Measurements from ENCODE around the gene PALD1. TPM values are rescaled to one million over a fixed set of nuclear protein-coding genes. Genes with fewer than 3 reads are reported as not detected.
A peak's percentile ranks its signal among the peaks of the same experiment; 100 is the strongest.

PALD1 gene
- total and polyA plus RNA-seq, 9 donors = 14.0 to 21.3 (median 18.3) TPM

- H3K27ac ChIP-seq (ENCODE audit: low read length) = no peak overlapping the region
These were observed 36.6 kb downstream of the PALD1 start for GRCh38 chr10:70515035-70515667.

GRCh38 chr10:70518695-70519094, 40.1 kb downstream of the PALD1 start:
- Histone ChIP-seq H3K27ac (ENCODE audit: low read length) (no peak overlapping the region), H3K9me3 (replicated peaks; ENCODE audit: control insufficient read depth, low read depth, low read length) (no peaks in the 10 kb centered on the region), H3K27me3 (ENCODE audit: control insufficient read depth, insufficient read depth, low read length) (no peaks in the 10 kb centered on the region), H3K4me1 (ENCODE audit: control insufficient read depth, insufficient read depth, low read length) (peaks cover 37% of the 10 kb centered on the region), H3K36me3 (ENCODE audit: control insufficient read depth, insufficient read depth, low read length) (peaks cover 3% of the 10 kb centered on the region), H3K4me3 (ENCODE audit: low read length) (no peak overlapping the region)
- 100% methylated on average over 1 of the region's 5 CpGs for WGBS (ENCODE audit: insufficient coverage)
- no peak for DNase-seq

More at GRCh38 chr10:70515035-70515667, 36.6 kb downstream of the PALD1 start:
- H3K27me3 ChIP-seq (ENCODE audit: control insufficient read depth, insufficient read depth, low read length) = no peaks in the 10 kb centered on the region
- H3K4me3 ChIP-seq (ENCODE audit: low read length) = no peak overlapping the region
- no peak for DNase-seq
- peaks cover 49% of the 10 kb centered on the region for H3K4me1 ChIP-seq (ENCODE audit: control insufficient read depth, insufficient read depth, low read length)
- peaks cover 3% of the 10 kb centered on the region for H3K36me3 ChIP-seq (ENCODE audit: control insufficient read depth, insufficient read depth, low read length)
- no peaks in the 10 kb centered on the region for H3K9me3 ChIP-seq (replicated peaks; ENCODE audit: control insufficient read depth, low read depth, low read length)
- 72% methylated on average over 6 of the region's 8 CpGs for WGBS (ENCODE audit: insufficient coverage)

GRCh38 chr10:70523057-70523456, 44.5 kb downstream of the PALD1 start:
- peaks cover 16% of the 10 kb centered on the region for H3K36me3 ChIP-seq (ENCODE audit: control insufficient read depth, insufficient read depth, low read length)
- peaks cover 19% of the 10 kb centered on the region for H3K4me1 ChIP-seq (ENCODE audit: control insufficient read depth, insufficient read depth, low read length)
- H3K27me3 ChIP-seq (ENCODE audit: control insufficient read depth, insufficient read depth, low read length) = peaks cover 3% of the 10 kb centered on the region
- no peak overlapping the region for H3K4me3 ChIP-seq (ENCODE audit: low read length)
- no peaks in the 10 kb centered on the region for H3K9me3 ChIP-seq (replicated peaks; ENCODE audit: control insufficient read depth, low read depth, low read length)
- DNase-seq = peak; percentile 69
- peak overlapping the region; percentile 65 for H3K27ac ChIP-seq (ENCODE audit: low read length)
- 20% methylated on average over 3 of the region's 6 CpGs for WGBS (ENCODE audit: insufficient coverage)

- Histone ChIP-seq H3K27ac (ENCODE audit: low read length) (peak overlapping the region; percentile 65), H3K4me1 (ENCODE audit: control insufficient read depth, insufficient read depth, low read length) (peaks cover 19% of the 10 kb centered on the region), H3K9me3 (replicated peaks; ENCODE audit: control insufficient read depth, low read depth, low read length) (no peaks in the 10 kb centered on the region), H3K27me3 (ENCODE audit: control insufficient read depth, insufficient read depth, low read length) (peaks cover 3% of the 10 kb centered on the region), H3K36me3 (ENCODE audit: control insufficient read depth, insufficient read depth, low read length) (peaks cover 16% of the 10 kb centered on the region), H3K4me3 (ENCODE audit: low read length) (no peak overlapping the region)
- no peak for DNase-seq
- 59% methylated on average over 4 of the region's 4 CpGs for WGBS (ENCODE audit: insufficient coverage)
These were observed 45.0 kb downstream of the PALD1 start for GRCh38 chr10:70523549-70523948.

GRCh38 chr10:70528314-70528713, 49.7 kb downstream of the PALD1 start:
- Histone ChIP-seq H3K9me3 (replicated peaks; ENCODE audit: control insufficient read depth, low read depth, low read length) (no peaks in the 10 kb centered on the region), H3K36me3 (ENCODE audit: control insufficient read depth, insufficient read depth, low read length) (peaks cover 42% of the 10 kb centered on the region), H3K4me1 (ENCODE audit: control insufficient read depth, insufficient read depth, low read length) (peaks cover 8% of the 10 kb centered on the region), H3K4me3 (ENCODE audit: low read length) (no peak overlapping the region), H3K27ac (ENCODE audit: low read length) (no peak overlapping the region), H3K27me3 (ENCODE audit: control insufficient read depth, insufficient read depth, low read length) (peaks cover 3% of the 10 kb centered on the region)
- 91% methylated on average over 3 of the region's 4 CpGs for WGBS (ENCODE audit: insufficient coverage)
- no peak for DNase-seq

- Histone ChIP-seq H3K36me3 (ENCODE audit: control insufficient read depth, insufficient read depth, low read length) (peaks cover 46% of the 10 kb centered on the region), H3K4me3 (ENCODE audit: low read length) (no peak overlapping the region), H3K4me1 (ENCODE audit: control insufficient read depth, insufficient read depth, low read length) (peaks cover 8% of the 10 kb centered on the region), H3K9me3 (replicated peaks; ENCODE audit: control insufficient read depth, low read depth, low read length) (no peaks in the 10 kb centered on the region), H3K27ac (ENCODE audit: low read length) (no peak overlapping the region), H3K27me3 (ENCODE audit: control insufficient read depth, insufficient read depth, low read length) (peaks cover 2% of the 10 kb centered on the region)
- peak; percentile 65 for DNase-seq
- WGBS (ENCODE audit: insufficient coverage) = 82% methylated on average over 6 of the region's 10 CpGs
These were observed 50.3 kb downstream of the PALD1 start for GRCh38 chr10:70528741-70529362.

- no peaks in the 10 kb centered on the region for H3K27me3 ChIP-seq (ENCODE audit: control insufficient read depth, insufficient read depth, low read length)
- no peak for DNase-seq
- WGBS (ENCODE audit: insufficient coverage) = 92% methylated on average over 5 of the region's 8 CpGs
- H3K4me1 ChIP-seq (ENCODE audit: control insufficient read depth, insufficient read depth, low read length) = peaks cover 7% of the 10 kb centered on the region
- H3K9me3 ChIP-seq (replicated peaks; ENCODE audit: control insufficient read depth, low read depth, low read length) = no peaks in the 10 kb centered on the region
- H3K36me3 ChIP-seq (ENCODE audit: control insufficient read depth, insufficient read depth, low read length) = peaks cover 46% of the 10 kb centered on the region
- no peak overlapping the region for H3K27ac ChIP-seq (ENCODE audit: low read length)
- no peak overlapping the region for H3K4me3 ChIP-seq (ENCODE audit: low read length)
These were observed 51.3 kb downstream of the PALD1 start for GRCh38 chr10:70529848-70530247.

GRCh38 chr10:70530315-70530714, 51.7 kb downstream of the PALD1 start:
- no peak for DNase-seq
- 87% methylated on average over 3 of the region's 6 CpGs for WGBS (ENCODE audit: insufficient coverage)
- Histone ChIP-seq H3K4me1 (ENCODE audit: control insufficient read depth, insufficient read depth, low read length) (peaks cover 10% of the 10 kb centered on the region), H3K9me3 (replicated peaks; ENCODE audit: control insufficient read depth, low read depth, low read length) (no peaks in the 10 kb centered on the region), H3K4me3 (ENCODE audit: low read length) (no peak overlapping the region), H3K27ac (ENCODE audit: low read length) (no peak overlapping the region), H3K36me3 (ENCODE audit: control insufficient read depth, insufficient read depth, low read length) (peaks cover 46% of the 10 kb centered on the region), H3K27me3 (ENCODE audit: control insufficient read depth, insufficient read depth, low read length) (no peaks in the 10 kb centered on the region)

GRCh38 chr10:70532554-70533188, 54.1 kb downstream of the PALD1 start:
- Histone ChIP-seq H3K36me3 (ENCODE audit: control insufficient read depth, insufficient read depth, low read length) (peaks cover 42% of the 10 kb centered on the region), H3K4me1 (ENCODE audit: control insufficient read depth, insufficient read depth, low read length) (peaks cover 24% of the 10 kb centered on the region)
- 83% methylated on average over 10 of the region's 17 CpGs for WGBS (ENCODE audit: insufficient coverage)

GRCh38 chr10:70533189-70533558, 54.6 kb downstream of the PALD1 start:
- Histone ChIP-seq H3K4me3 (ENCODE audit: low read length) (no peak overlapping the region), H3K27me3 (ENCODE audit: control insufficient read depth, insufficient read depth, low read length) (no peaks in the 10 kb centered on the region), H3K36me3 (ENCODE audit: control insufficient read depth, insufficient read depth, low read length) (peaks cover 45% of the 10 kb centered on the region), H3K9me3 (replicated peaks; ENCODE audit: control insufficient read depth, low read depth, low read length) (no peaks in the 10 kb centered on the region), H3K4me1 (ENCODE audit: control insufficient read depth, insufficient read depth, low read length) (peaks cover 28% of the 10 kb centered on the region), H3K27ac (ENCODE audit: low read length) (no peak overlapping the region)
- DNase-seq = no peak
- WGBS (ENCODE audit: insufficient coverage) = 63% methylated on average over 5 of the region's 5 CpGs

More at GRCh38 chr10:70532554-70533188, 54.1 kb downstream of the PALD1 start:
- no peak for DNase-seq
- no peaks in the 10 kb centered on the region for H3K27me3 ChIP-seq (ENCODE audit: control insufficient read depth, insufficient read depth, low read length)
- no peak overlapping the region for H3K27ac ChIP-seq (ENCODE audit: low read length)
- no peaks in the 10 kb centered on the region for H3K9me3 ChIP-seq (replicated peaks; ENCODE audit: control insufficient read depth, low read depth, low read length)
- no peak overlapping the region for H3K4me3 ChIP-seq (ENCODE audit: low read length)

Measured in muscle of leg (tissue), 11 donors.